A673 (cell line): ENCODE results near the gene RASGRP2. TPM values are rescaled to one million over a fixed set of nuclear protein-coding genes. Genes with fewer than 3 reads are reported as not detected.

ENCODE experiments used
- BruUV-seq: library from RNA; stranded (reverse); fragments of 400-500 nt; replicated peaks from 2 replicates; lab custom pipeline; 2021; lab: Mats Ljungman, UMichigan
- CTCF ChIA-PET: fragments of 300-600 bp; sonication (Branson Sonifier 250); formaldehyde crosslinking; loops from one replicate; lab custom pipeline; 2022; ENCODE audit warnings: antibody characterized with exemption; lab: Charles Lee
- POLR2A ChIA-PET: fragments of 300-600 bp; sonication (Branson Sonifier 250); formaldehyde crosslinking; loops from one replicate; lab custom pipeline; 2022; ENCODE audit warnings: antibody characterized with exemption; ENCODE audit not compliant: low non-redundant PET; lab: Charles Lee
- DNase-seq: peaks from one replicate; pipeline ENCODE4 v3.0.0-alpha.2; 2015; ENCODE audit warnings: low spot score
- H3K27ac ChIP-seq: fragments of 200-600 bp; sonication (generic); 2 replicates; pipeline ENCODE4 v1.5.1; 2016; ENCODE audit warnings: mixed run types, low read depth, mild to moderate bottlenecking, mixed read lengths, antibody characterized with exemption, low read length; ENCODE audit not compliant: poor library complexity, severe bottlenecking
- H3K27me3 ChIP-seq: fragments of 200-600 bp; sonication (generic); replicated peaks from 2 replicates; pipeline ENCODE4 v1.6.1; 2017; ENCODE audit warnings: mixed run types, low read depth, mild to moderate bottlenecking, mixed read lengths, antibody characterized with exemption, low read length; ENCODE audit not compliant: insufficient read depth, poor library complexity
- H3K36me3 ChIP-seq: fragments of 200-600 bp; sonication (generic); 2 replicates; pipeline ENCODE4 v1.6.1; 2016; ENCODE audit warnings: mixed run types, mild to moderate bottlenecking, mixed read lengths, antibody characterized with exemption, low read length; ENCODE audit not compliant: insufficient read depth, poor library complexity, severe bottlenecking
- H3K4me1 ChIP-seq: fragments of 200-600 bp; sonication (generic); 2 replicates; pipeline ENCODE4 v1.6.1; 2017; ENCODE audit warnings: mixed run types, mild to moderate bottlenecking, mixed read lengths, antibody characterized with exemption, low read length; ENCODE audit not compliant: insufficient read depth, poor library complexity, severe bottlenecking
- H3K4me3 ChIP-seq: fragments of 200-600 bp; sonication (generic); 2 replicates; pipeline ENCODE4 v1.5.1; 2016; ENCODE audit warnings: low read depth, mixed run types, mild to moderate bottlenecking, mixed read lengths, low read length; ENCODE audit not compliant: poor library complexity, severe bottlenecking
- H3K9me3 ChIP-seq: fragments of 200-600 bp; sonication (generic); 2 replicates; pipeline ENCODE4 v1.6.1; 2016; ENCODE audit warnings: mixed run types, low read depth, mild to moderate bottlenecking, mixed read lengths, antibody characterized with exemption, low read length; ENCODE audit not compliant: poor library complexity, severe bottlenecking
- CTCF ChIP-seq: fragments of 300-800, 200-600 bp; sonication (generic); conservative IDR thresholded peaks from 2 replicates; pipeline ENCODE4 v1.5.1; 2017; ENCODE audit warnings: low read depth, mild to moderate bottlenecking, antibody characterized with exemption, low read length, moderate library complexity, mixed read lengths
- EZH2 ChIP-seq: fragments of 200-600 bp; sonication (generic); IDR thresholded peaks from 2 replicates; pipeline ENCODE4 v1.6.1; 2017; ENCODE audit warnings: borderline replicate concordance, low read depth, mild to moderate bottlenecking, mixed read lengths, antibody characterized with exemption, low read length; ENCODE audit not compliant: poor library complexity, severe bottlenecking
- intact Hi-C: fragments of 100-400 bp; cut with micrococcal nuclease; formaldehyde crosslinking; loops from one replicate; pipeline ENCODE4 v1.10.0; 2022; ENCODE audit not compliant: unreplicated experiment
- total RNA-seq: library from RNA; stranded (reverse); gene quantifications from 2 replicates; pipeline ENCODE4 v1.2.3, GENCODE V29; 2021

The RASGRP2 gene
- total RNA-seq, 1 experiment from 2014 or later = 2.0 TPM

GRCh38 chr11:64763526-64764039 lies 19.6 kb upstream of the RASGRP2 start:
- no TSS peak for BruUV-seq
- TF ChIP-seq CTCF = no peak
- TF ChIP-seq EZH2 = no peak
- H3K36me3 ChIP-seq = peaks cover 62% of the 10 kb centered on the region
- peak overlapping the region; percentile 60 for H3K27ac ChIP-seq
- peaks cover 37% of the 10 kb centered on the region for H3K4me1 ChIP-seq
- H3K9me3 ChIP-seq = no peaks in the 10 kb centered on the region
- H3K4me3 ChIP-seq = no peak overlapping the region
- intact Hi-C loops = no loop called here
- CTCF ChIA-PET = no interaction called here
- POLR2A ChIA-PET = interaction anchor here (0.6 kb wide), 1 partner anchor 520 kb away, joined by 5 read pairs; no protein-coding TSS in a partner anchor
- no peak for DNase-seq
- no peaks in the 10 kb centered on the region for H3K27me3 ChIP-seq

GRCh38 chr11:64762674-64763525 lies 19.0 kb upstream of the RASGRP2 start:
- H3K4me3 ChIP-seq = no peak overlapping the region
- intact Hi-C loops = no loop called here
- no peaks in the 10 kb centered on the region for H3K27me3 ChIP-seq
- CTCF ChIA-PET = no interaction called here
- POLR2A ChIA-PET = interaction anchor here (1.0 kb wide), 1 partner anchor 12 kb away, joined by 3 read pairs; no protein-coding TSS in a partner anchor
- no TSS peak for BruUV-seq
- H3K27ac ChIP-seq = peak overlapping the region; percentile 60
- peaks cover 56% of the 10 kb centered on the region for H3K36me3 ChIP-seq
- H3K9me3 ChIP-seq = no peaks in the 10 kb centered on the region
- DNase-seq = peak; percentile 84
- no peak for TF ChIP-seq CTCF
- TF ChIP-seq EZH2 = no peak
- H3K4me1 ChIP-seq = peaks cover 35% of the 10 kb centered on the region

DNA sequence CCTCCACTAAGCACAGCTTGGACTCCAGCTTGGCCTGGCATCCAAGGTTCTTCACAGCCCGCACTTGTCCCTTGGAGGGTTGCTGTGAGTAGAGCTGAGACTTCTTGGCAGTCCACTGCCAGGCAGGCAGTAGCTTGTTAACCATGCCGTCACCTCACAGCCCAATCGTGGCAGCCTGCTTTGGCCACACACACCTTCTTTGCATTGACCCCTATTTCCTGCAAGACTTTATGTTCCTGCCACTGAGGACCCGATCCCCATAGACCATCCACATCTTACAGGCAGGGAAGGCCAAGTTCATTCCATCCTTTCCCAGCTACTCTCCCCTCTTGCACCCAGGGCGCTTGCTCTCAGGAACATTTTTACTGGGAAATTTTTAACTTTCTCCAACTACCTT lies 18.3 kb upstream of the RASGRP2 start:
- ChIA-PET CTCF (no interaction called here), POLR2A (interaction anchor here (1.0 kb wide), 1 partner anchor 12 kb away, joined by 3 read pairs; no protein-coding TSS in a partner anchor)
- intact Hi-C loops = no loop called here
- no peak for DNase-seq
- no peak overlapping the region for H3K4me3 ChIP-seq
- no peak for TF ChIP-seq EZH2
- TF ChIP-seq CTCF = no peak
- H3K9me3 ChIP-seq = no peaks in the 10 kb centered on the region
- peak overlapping the region; percentile 60 for H3K27ac ChIP-seq
- H3K36me3 ChIP-seq = peaks cover 49% of the 10 kb centered on the region
- no TSS peak for BruUV-seq
- no peaks in the 10 kb centered on the region for H3K27me3 ChIP-seq
- H3K4me1 ChIP-seq = peaks cover 29% of the 10 kb centered on the region
